HG03045 (cell line): ENCODE data around the gene NXPH4.

Experiments used
- ATAC-seq: cut with Tn5 transposase; IDR thresholded peaks from one replicate; pipeline ENCODE4 v1.9.1; 2021; ENCODE audit warnings: mild to moderate bottlenecking, moderate library complexity; ENCODE audit not compliant: unreplicated experiment

The NXPH4 gene

GRCh38 chr12:57201631-57202030 is 15.0 kb upstream of the NXPH4 start:
- no peak for ATAC-seq

- ATAC-seq, result no peak
Measured at GRCh38 chr12:57202321-57202720, 14.3 kb upstream of the NXPH4 start.

GRCh38 chr12:57203201-57203600 is 13.4 kb upstream of the NXPH4 start:
- no peak for ATAC-seq

- ATAC-seq, result no peak
Measured at GRCh38 chr12:57203791-57204190, 12.8 kb upstream of the NXPH4 start.

GRCh38 chr12:57204454-57204853 is 12.1 kb upstream of the NXPH4 start:
- no peak for ATAC-seq

- ATAC-seq, result no peak
Measured at GRCh38 chr12:57205186-57205585, 11.4 kb upstream of the NXPH4 start.

- ATAC-seq, result no peak
Measured at GRCh38 chr12:57205931-57206330, 10.7 kb upstream of the NXPH4 start.

GRCh38 chr12:57207731-57208630 is 8.6 kb upstream of the NXPH4 start:
- ATAC-seq, result no peak

GRCh38 chr12:57208631-57209282 is 7.8 kb upstream of the NXPH4 start:
- no peak for ATAC-seq

GRCh38 chr12:57209916-57210315 is 6.7 kb upstream of the NXPH4 start:
- no peak for ATAC-seq

GRCh38 chr12:57210461-57210860 is 6.1 kb upstream of the NXPH4 start:
- no peak for ATAC-seq

- ATAC-seq, result no peak
Measured at GRCh38 chr12:57210926-57211692, 5.5 kb upstream of the NXPH4 start.

GRCh38 chr12:57211791-57212700 is 4.5 kb upstream of the NXPH4 start:
- ATAC-seq, result no peak

GRCh38 chr12:57212701-57213057 is 3.9 kb upstream of the NXPH4 start:
- no peak for ATAC-seq

- ATAC-seq, result peak; percentile 50
Measured at GRCh38 chr12:57213058-57213715, 3.4 kb upstream of the NXPH4 start.

- no peak for ATAC-seq
Measured at GRCh38 chr12:57213763-57214397, 2.7 kb upstream of the NXPH4 start.

GRCh38 chr12:57214398-57214781 is 2.2 kb upstream of the NXPH4 start:
- ATAC-seq, result no peak

GRCh38 chr12:57215065-57215464 is 1.5 kb upstream of the NXPH4 start:
- ATAC-seq, result no peak

- peak; percentile 38 for ATAC-seq
Measured at GRCh38 chr12:57215668-57216013, 953 bp upstream of the NXPH4 start.
